Forelimb muscle (tissue), 1 donor: ENCODE data around the gene NPY2R. TPM values are rescaled to one million over a fixed set of nuclear protein-coding genes. Genes with fewer than 3 reads are reported as not detected.

Experiments
- DNase-seq: peaks from one replicate; pipeline ENCODE4 v3.0.0-alpha.2; 2013; ENCODE audit warnings: low read depth
- polyA plus RNA-seq: library from polyadenylated mRNA; unstranded; fragments of 120-200 nt; gene quantifications from one replicate; pipeline ENCODE4 v1.2.1, GENCODE V29; 2013; ENCODE audit not compliant: insufficient read length

The NPY2R gene
- polyA plus RNA-seq, 1 donor = 0.08 TPM

DNA sequence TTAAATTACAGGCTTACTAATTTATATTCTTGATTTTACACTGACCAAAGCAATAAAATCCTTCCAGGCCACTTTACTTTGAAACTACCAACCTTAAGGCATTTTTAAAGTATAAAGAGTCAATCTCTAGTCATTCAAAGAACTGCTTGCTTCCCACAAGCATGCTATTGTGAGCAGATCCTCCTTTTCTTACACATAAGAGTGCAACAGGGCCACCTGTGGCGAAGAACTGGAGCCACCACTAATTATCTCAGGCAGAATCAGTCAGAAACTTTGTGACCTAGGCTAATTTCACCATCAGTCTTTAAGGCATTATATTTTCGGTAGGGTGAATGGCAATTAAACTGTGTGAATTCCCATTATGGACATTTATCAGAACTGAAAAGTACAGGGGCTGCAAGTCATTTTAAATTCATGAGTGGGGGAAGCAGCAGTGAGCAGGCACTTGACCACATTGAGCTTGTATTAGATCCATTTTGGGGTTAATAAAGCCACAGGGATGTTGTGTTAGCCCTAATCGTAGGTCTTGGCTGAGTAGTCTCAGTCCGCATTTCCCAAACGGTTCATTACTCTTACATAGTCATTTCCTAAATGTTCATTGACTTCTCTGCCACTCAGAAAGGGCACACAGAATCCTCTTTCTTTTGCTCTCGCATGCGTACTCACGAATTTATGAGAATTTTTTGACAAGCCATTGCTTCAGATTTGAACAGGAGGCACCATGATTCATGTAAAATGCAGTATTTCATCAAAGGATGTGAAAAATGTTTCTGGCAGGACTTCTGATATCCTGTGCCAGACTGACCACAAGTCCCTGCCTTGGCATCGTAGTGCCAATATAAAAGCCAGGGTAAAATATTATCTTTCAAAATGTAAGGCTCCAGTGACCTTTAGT is 39.8 kb downstream of the NPY2R start:
- no peak for DNase-seq

DNA sequence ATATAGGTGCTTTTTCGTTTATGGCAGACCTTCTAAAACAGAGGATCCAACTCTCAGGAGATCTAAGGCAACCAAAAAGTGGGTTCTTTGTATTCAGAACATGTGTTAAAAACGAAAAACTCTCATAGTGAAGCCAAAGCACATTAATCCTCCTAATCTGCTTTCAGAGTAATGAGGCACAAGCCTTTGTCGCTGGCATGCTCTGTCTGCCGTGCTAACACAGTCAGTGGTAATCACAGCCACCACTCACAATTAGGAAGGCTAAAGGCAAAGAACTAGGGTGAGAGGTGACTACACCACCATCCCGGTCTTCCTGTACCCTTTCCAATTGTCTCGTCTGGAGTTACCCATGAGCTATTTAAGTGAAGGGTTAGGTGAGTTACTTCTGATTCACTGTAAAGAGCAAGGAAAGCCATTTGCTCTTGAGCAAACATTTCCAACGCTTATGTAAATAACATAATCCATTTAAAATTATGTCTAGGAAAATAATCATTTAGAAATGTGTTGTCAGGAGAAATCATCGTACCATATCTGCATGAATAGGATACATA is 40.7 kb downstream of the NPY2R start:
- DNase-seq = no peak

DNA sequence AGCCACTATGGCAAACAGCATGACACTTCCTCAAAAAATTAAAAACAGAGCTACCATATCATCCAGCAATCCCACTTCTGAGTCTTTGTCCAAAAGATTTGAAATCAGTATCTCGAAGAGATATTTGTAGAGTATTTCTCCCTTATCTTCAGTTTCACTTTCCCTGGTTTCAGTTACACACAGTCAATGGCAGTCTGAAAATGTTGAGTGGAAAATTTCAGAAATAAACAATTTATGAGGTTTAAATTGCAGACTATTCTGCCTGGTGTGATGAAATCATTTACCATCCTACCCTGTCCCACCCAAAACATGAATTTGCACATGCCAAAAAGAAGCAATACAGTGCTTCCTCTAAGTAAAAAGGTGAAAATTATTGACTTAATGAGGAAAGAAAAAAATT is 43.9 kb downstream of the NPY2R start:
- no peak for DNase-seq

DNA sequence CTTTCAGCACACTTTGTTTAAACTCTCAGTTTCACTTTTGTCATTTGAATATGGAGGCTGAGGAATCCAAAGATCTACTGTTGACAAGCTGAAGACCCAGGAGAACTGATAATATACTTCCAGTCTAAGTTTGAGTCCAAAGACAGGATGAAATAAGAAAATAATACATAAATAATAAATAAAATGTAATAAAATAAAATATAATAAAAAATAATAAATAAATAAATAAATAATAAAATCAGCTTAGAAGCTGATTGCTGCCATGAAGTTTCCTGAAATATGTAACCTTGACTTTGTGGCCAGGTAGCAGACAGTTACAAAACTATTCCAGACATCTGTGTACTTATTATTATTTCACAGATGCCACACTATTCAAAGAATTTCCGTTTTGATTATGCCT is 55.0 kb downstream of the NPY2R start:
- no peak for DNase-seq

DNA sequence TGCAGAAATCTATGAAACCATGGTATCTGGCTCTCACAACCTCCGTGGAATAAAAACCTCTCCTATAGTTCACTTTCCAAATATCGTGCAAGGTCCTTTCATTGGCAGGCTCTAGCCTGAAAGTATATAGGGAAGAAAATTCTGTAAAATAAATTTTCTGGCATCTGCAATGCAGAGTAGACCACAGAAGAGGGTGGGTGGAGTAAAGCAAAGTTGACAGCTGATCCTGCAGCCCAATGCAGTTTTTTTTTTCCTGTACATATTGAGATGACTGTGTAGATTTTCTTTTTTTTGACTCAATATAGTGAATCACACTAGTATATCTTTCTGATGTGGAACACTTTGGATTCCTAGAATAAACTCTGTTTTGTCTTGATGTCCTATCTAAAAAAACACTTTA is 56.7 kb downstream of the NPY2R start:
- no peak for DNase-seq

Other genes starting within 250 kb of the NPY2R start
- gene MAP9, start 168.3 kb downstream of the NPY2R start, polyA plus RNA-seq = 3.5 TPM